HepG2 (cell line): ENCODE data around the gene CALY. TPM values are rescaled to one million over a fixed set of nuclear protein-coding genes. Genes with fewer than 3 reads are reported as not detected.

Experiments used
- CBX5 ChIP-seq: sonication (generic); formaldehyde crosslinking; IDR thresholded peaks from 2 replicates; pipeline ENCODE4 v1.4.0; 2020; ENCODE audit warnings: missing genetic modification reagents, borderline replicate concordance
- CENPX ChIP-seq: sonication (generic); formaldehyde crosslinking; IDR thresholded peaks from 2 replicates; pipeline ENCODE4 v1.9.0; 2021; ENCODE audit warnings: mild to moderate bottlenecking, missing genetic modification reagents, moderate library complexity
- ELF4 ChIP-seq: sonication (generic); formaldehyde crosslinking; IDR thresholded peaks from 2 replicates; pipeline ENCODE4 v1.5.0; 2020; ENCODE audit warnings: missing genetic modification reagents, mild to moderate bottlenecking, moderate library complexity, borderline replicate concordance
- HDAC2 ChIP-seq: sonication (generic); formaldehyde crosslinking; IDR thresholded peaks from 2 replicates; pipeline ENCODE4 v1.4.0; 2020; ENCODE audit warnings: missing genetic modification reagents
- ISL2 ChIP-seq: sonication (generic); formaldehyde crosslinking; IDR thresholded peaks from 2 replicates; pipeline ENCODE4 v1.5.0; 2020; ENCODE audit warnings: missing genetic modification reagents
- NFKB2 ChIP-seq: sonication (generic); formaldehyde crosslinking; IDR thresholded peaks from 2 replicates; pipeline ENCODE4 v1.4.0; 2020; ENCODE audit warnings: missing genetic modification reagents, borderline replicate concordance
- PHF8 ChIP-seq: sonication (generic); formaldehyde crosslinking; IDR thresholded peaks from 2 replicates; pipeline ENCODE4 v1.5.0; 2020; ENCODE audit warnings: missing genetic modification reagents
- SMC3 ChIP-seq: IDR thresholded peaks from 2 replicates; pipeline ENCODE4 v1.6.1; 2011; ENCODE audit warnings: low read length, improper control_type of control experiment
- TMF1 ChIP-seq: sonication (generic); formaldehyde crosslinking; IDR thresholded peaks from 2 replicates; pipeline ENCODE4 v1.8.1; 2022; ENCODE audit warnings: low read depth, missing genetic modification reagents
- ZBTB21 ChIP-seq: sonication (generic); formaldehyde crosslinking; IDR thresholded peaks from 2 replicates; pipeline ENCODE4 v1.4.0; 2020; ENCODE audit warnings: missing genetic modification reagents
- ZBTB42 ChIP-seq: sonication (generic); formaldehyde crosslinking; IDR thresholded peaks from 2 replicates; pipeline ENCODE4 v1.5.0; 2020; ENCODE audit warnings: mild to moderate bottlenecking, missing genetic modification reagents
- ZNF121 ChIP-seq: sonication (generic); formaldehyde crosslinking; IDR thresholded peaks from 2 replicates; pipeline ENCODE4 v1.5.0; 2020; ENCODE audit warnings: mild to moderate bottlenecking, missing genetic modification reagents
- ZNF781 ChIP-seq: sonication (generic); formaldehyde crosslinking; IDR thresholded peaks from 2 replicates; pipeline ENCODE4 v1.5.1; 2020; ENCODE audit warnings: borderline replicate concordance, mild to moderate bottlenecking, missing genetic modification reagents; ENCODE audit errors: not compliant biosample characterization
- polyA plus RNA-seq, 8 experiments: library from polyadenylated mRNA; depleted of rRNA in 3 of 8; stranded (reverse) in 7 of 8; unstranded in 1 of 8; fragments of >200 nt; fragmentation: Illumina TruSeq in 4 of 8; extraction: Trizol in 4 of 8; gene quantifications; 2 replicates each; pipeline versions ENCODE4 v1.2.1 to v1.2.3, GENCODE V29; 2011 to 2016; ENCODE audit warnings: low read depth in 4 of 8, missing spikeins in 1 of 8, mixed read lengths in 1 of 8; ENCODE audit not compliant: insufficient read depth in 1 of 8
- total RNA-seq, 5 experiments: library from RNA; depleted of rRNA; stranded (reverse); fragments of >200 nt; fragmentation: Illumina TruSeq; extraction: Trizol; gene quantifications; 2 replicates each; pipeline ENCODE4 v1.2.3, GENCODE V29; 2016; ENCODE audit warnings: low read depth in 1 of 5
- TF ChIP-seq, protein P1 (sequence below): sonication (generic); formaldehyde crosslinking; IDR thresholded peaks from 2 replicates; pipeline ENCODE4 v1.5.1; 2020; ENCODE audit warnings: missing genetic modification reagents, mild to moderate bottlenecking, borderline replicate concordance
- TF ChIP-seq, protein P2 (sequence below): sonication (generic); formaldehyde crosslinking; IDR thresholded peaks from 2 replicates; pipeline ENCODE4 v1.4.0; 2020; ENCODE audit warnings: mild to moderate bottlenecking, missing genetic modification reagents, borderline replicate concordance
- TF ChIP-seq, protein P3 (sequence below): sonication (generic); formaldehyde crosslinking; conservative IDR thresholded peaks from 2 replicates; pipeline ENCODE4 v1.8.0; 2022; ENCODE audit warnings: missing genetic modification reagents
- TF ChIP-seq, protein P4 (sequence below): sonication (generic); formaldehyde crosslinking; IDR thresholded peaks from 2 replicates; pipeline ENCODE4 v1.5.0; 2020; ENCODE audit warnings: mild to moderate bottlenecking, missing genetic modification reagents, moderate library complexity

The CALY gene
- total and polyA plus RNA-seq, 2 of the 13 experiments (the other 11 are each of a cell fraction or from before 2014, with no cell fraction given): 0.08 TPM; not detected in 1

DNA sequence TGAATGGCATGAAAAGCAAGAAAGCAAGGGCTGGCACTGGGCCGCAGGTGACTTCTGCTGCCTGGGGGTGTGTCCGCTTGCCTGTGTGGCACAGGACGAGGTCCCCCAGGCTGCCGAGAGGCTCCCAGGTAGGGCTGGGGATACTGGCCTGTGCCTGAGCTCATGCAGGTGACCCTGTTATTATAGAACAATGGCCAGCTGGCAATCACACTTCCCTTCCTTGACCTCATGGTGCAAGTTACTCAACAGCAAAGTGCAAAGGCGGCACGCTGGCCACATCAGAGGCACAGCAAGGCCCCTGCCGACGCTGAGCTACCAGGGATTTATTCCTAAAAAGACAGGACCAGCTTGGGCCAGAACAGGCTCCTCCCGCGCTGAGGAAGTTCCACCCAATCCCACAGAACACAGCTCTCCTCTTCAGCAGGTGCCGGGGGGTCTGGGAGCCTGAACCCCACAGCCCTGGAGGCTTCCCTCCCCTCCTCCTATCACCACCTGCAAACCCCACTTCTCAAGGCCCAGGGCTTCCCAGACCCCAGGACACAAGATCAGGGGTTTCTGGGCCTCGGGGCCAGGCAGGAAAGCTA, 58.6 kb downstream of the CALY start (continued):
- TF ChIP-seq PHF8 (CRISPR knock-in tag) (no peak), HDAC2 (CRISPR knock-in tag) (no peak; the same call in 1 of the 2 replicates), SMC3 (no peak), ZBTB42 (no peak), CENPX (CRISPR knock-in tag) (no peak), ZNF781 (CRISPR knock-in tag) (no peak), TMF1 (CRISPR knock-in tag) (no peak), NFKB2 (CRISPR knock-in tag) (no peak), ELF4 (CRISPR knock-in tag) (no peak), ISL2 (CRISPR knock-in tag) (no peak), ZNF121 (CRISPR knock-in tag) (no peak), CBX5 (CRISPR knock-in tag) (no peak), ZBTB21 (no peak)
- TF ChIP-seq, protein P1, sequence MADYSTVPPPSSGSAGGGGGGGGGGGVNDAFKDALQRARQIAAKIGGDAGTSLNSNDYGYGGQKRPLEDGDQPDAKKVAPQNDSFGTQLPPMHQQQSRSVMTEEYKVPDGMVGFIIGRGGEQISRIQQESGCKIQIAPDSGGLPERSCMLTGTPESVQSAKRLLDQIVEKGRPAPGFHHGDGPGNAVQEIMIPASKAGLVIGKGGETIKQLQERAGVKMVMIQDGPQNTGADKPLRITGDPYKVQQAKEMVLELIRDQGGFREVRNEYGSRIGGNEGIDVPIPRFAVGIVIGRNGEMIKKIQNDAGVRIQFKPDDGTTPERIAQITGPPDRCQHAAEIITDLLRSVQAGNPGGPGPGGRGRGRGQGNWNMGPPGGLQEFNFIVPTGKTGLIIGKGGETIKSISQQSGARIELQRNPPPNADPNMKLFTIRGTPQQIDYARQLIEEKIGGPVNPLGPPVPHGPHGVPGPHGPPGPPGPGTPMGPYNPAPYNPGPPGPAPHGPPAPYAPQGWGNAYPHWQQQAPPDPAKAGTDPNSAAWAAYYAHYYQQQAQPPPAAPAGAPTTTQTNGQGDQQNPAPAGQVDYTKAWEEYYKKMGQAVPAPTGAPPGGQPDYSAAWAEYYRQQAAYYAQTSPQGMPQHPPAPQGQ (CRISPR knock-in tag): no peak
- TF ChIP-seq, protein P2, sequence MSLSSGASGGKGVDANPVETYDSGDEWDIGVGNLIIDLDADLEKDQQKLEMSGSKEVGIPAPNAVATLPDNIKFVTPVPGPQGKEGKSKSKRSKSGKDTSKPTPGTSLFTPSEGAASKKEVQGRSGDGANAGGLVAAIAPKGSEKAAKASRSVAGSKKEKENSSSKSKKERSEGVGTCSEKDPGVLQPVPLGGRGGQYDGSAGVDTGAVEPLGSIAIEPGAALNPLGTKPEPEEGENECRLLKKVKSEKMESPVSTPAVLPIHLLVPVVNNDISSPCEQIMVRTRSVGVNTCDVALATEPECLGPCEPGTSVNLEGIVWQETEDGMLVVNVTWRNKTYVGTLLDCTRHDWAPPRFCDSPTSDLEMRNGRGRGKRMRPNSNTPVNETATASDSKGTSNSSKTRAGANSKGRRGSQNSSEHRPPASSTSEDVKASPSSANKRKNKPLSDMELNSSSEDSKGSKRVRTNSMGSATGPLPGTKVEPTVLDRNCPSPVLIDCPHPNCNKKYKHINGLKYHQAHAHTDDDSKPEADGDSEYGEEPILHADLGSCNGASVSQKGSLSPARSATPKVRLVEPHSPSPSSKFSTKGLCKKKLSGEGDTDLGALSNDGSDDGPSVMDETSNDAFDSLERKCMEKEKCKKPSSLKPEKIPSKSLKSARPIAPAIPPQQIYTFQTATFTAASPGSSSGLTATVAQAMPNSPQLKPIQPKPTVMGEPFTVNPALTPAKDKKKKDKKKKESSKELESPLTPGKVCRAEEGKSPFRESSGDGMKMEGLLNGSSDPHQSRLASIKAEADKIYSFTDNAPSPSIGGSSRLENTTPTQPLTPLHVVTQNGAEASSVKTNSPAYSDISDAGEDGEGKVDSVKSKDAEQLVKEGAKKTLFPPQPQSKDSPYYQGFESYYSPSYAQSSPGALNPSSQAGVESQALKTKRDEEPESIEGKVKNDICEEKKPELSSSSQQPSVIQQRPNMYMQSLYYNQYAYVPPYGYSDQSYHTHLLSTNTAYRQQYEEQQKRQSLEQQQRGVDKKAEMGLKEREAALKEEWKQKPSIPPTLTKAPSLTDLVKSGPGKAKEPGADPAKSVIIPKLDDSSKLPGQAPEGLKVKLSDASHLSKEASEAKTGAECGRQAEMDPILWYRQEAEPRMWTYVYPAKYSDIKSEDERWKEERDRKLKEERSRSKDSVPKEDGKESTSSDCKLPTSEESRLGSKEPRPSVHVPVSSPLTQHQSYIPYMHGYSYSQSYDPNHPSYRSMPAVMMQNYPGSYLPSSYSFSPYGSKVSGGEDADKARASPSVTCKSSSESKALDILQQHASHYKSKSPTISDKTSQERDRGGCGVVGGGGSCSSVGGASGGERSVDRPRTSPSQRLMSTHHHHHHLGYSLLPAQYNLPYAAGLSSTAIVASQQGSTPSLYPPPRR (CRISPR knock-in tag): no peak
- TF ChIP-seq, protein P3, sequence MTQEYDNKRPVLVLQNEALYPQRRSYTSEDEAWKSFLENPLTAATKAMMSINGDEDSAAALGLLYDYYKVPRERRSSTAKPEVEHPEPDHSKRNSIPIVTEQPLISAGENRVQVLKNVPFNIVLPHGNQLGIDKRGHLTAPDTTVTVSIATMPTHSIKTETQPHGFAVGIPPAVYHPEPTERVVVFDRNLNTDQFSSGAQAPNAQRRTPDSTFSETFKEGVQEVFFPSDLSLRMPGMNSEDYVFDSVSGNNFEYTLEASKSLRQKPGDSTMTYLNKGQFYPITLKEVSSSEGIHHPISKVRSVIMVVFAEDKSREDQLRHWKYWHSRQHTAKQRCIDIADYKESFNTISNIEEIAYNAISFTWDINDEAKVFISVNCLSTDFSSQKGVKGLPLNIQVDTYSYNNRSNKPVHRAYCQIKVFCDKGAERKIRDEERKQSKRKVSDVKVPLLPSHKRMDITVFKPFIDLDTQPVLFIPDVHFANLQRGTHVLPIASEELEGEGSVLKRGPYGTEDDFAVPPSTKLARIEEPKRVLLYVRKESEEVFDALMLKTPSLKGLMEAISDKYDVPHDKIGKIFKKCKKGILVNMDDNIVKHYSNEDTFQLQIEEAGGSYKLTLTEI (CRISPR knock-in tag): no peak
- TF ChIP-seq, protein P4, sequence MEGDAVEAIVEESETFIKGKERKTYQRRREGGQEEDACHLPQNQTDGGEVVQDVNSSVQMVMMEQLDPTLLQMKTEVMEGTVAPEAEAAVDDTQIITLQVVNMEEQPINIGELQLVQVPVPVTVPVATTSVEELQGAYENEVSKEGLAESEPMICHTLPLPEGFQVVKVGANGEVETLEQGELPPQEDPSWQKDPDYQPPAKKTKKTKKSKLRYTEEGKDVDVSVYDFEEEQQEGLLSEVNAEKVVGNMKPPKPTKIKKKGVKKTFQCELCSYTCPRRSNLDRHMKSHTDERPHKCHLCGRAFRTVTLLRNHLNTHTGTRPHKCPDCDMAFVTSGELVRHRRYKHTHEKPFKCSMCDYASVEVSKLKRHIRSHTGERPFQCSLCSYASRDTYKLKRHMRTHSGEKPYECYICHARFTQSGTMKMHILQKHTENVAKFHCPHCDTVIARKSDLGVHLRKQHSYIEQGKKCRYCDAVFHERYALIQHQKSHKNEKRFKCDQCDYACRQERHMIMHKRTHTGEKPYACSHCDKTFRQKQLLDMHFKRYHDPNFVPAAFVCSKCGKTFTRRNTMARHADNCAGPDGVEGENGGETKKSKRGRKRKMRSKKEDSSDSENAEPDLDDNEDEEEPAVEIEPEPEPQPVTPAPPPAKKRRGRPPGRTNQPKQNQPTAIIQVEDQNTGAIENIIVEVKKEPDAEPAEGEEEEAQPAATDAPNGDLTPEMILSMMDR (CRISPR knock-in tag): no peak
